Activated naive CD8-positive, alpha-beta T cell (primary cell): Measurements from ENCODE around the gene REEP3.
"Not testable (repeated sequence)": the region's sequence is repeated elsewhere in the genome, so short reads cannot be mapped to it uniquely, and the experiment has no call there.

Experiments
- H3K27ac Mint-ChIP-seq: one replicate; pipeline ENCODE4 v1.8.0; 2021; ENCODE audit warnings: mixed read lengths
- H3K27me3 Mint-ChIP-seq: one replicate; pipeline ENCODE4 v1.8.0; 2021; ENCODE audit warnings: mixed read lengths
- H3K36me3 Mint-ChIP-seq: one replicate; pipeline ENCODE4 v1.8.0; 2021; ENCODE audit warnings: mixed read lengths
- H3K4me1 Mint-ChIP-seq: one replicate; pipeline ENCODE4 v1.8.0; 2021; ENCODE audit warnings: low read depth, mixed read lengths
- H3K4me3 Mint-ChIP-seq: one replicate; pipeline ENCODE4 v1.8.0; 2021; ENCODE audit warnings: mild to moderate bottlenecking, mixed read lengths
- H3K9me3 Mint-ChIP-seq: one replicate; pipeline ENCODE4 v1.8.0; 2021; ENCODE audit warnings: low read depth, mixed read lengths

The REEP3 gene

DNA sequence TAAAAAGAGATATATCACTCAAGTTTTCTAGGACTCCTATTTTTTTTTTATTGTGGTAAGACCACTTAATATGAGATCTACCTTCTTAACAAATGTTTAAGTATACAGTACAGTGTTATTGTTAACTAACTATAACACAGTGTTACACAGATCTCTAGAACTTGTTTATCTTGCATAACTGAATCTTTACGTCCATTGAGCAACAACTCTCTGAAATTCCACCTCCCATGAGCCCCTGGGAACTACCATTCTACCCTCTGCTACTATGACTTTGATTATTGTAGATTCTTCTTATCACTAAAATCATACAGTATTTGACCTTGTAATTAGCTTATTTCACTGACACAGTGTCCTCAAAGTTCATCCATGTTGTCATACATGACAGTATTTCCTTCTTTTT, 22.5 kb upstream of the REEP3 start:
- Mint-ChIP-seq H3K27me3 (no peaks in the 10 kb centered on the region), H3K4me3 (no peak overlapping the region), H3K9me3 (no peaks in the 10 kb centered on the region), H3K27ac (no peak overlapping the region), H3K4me1 (peaks cover 28% of the 10 kb centered on the region), H3K36me3 (peaks cover 9% of the 10 kb centered on the region)

GRCh38 chr10:63500551-63500950, 20.6 kb upstream of the REEP3 start:
- not testable (repeated sequence) for H3K4me3 Mint-ChIP-seq, H3K27me3 Mint-ChIP-seq, H3K36me3 Mint-ChIP-seq, H3K9me3 Mint-ChIP-seq, H3K27ac Mint-ChIP-seq
- H3K4me1 Mint-ChIP-seq = peaks cover 32% of the 10 kb centered on the region

DNA sequence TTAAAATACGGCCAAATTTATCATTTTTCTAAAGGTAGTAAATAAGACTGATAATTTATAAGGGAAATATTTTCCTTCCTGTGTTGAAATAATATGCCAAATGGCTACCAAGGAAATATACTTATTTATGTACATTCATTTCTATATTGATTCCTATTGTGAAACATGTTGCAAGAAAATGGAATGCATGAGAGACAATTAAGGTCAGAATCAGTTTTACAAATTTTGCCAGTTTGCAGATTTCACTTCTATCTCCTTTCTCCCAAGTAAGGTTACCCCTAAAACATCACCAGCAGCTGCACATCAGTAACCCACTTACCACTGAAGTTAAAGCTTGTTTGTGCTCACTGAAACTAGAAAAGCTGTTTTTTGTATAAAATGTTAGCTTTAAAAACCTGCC, 19.2 kb upstream of the REEP3 start:
- Mint-ChIP-seq H3K27me3 (no peaks in the 10 kb centered on the region), H3K4me1 (peaks cover 34% of the 10 kb centered on the region), H3K27ac (no peak overlapping the region), H3K4me3 (no peak overlapping the region), H3K36me3 (peaks cover 2% of the 10 kb centered on the region), H3K9me3 (no peaks in the 10 kb centered on the region)

- Mint-ChIP-seq H3K4me1 (peaks cover 30% of the 10 kb centered on the region), H3K4me3 (no peak overlapping the region), H3K27ac (no peak overlapping the region), H3K9me3 (no peaks in the 10 kb centered on the region), H3K36me3 (peaks cover 2% of the 10 kb centered on the region), H3K27me3 (no peaks in the 10 kb centered on the region)
These were observed 18.4 kb upstream of the REEP3 start for GRCh38 chr10:63502832-63503231.

DNA sequence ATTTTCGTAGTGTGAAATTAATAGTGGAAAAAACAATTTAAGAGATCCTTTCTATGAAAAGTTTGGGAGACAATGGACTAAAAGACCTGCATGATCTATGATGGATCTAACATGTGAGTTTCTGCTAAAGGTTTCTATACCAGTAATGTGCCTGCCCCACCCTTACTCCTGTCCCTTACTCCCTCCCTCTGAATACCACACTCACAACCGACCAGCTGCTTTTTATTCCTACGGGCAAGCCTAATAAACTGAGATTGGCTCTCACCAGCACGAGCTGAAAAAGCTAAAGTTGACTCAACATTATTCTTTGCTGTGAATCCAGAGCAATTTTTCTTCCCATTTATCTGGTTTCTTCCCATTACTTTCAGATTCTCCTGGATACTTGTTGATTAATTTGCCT, 17.8 kb upstream of the REEP3 start:
- Mint-ChIP-seq H3K4me1 (peaks cover 31% of the 10 kb centered on the region), H3K4me3 (no peak overlapping the region), H3K27ac (no peak overlapping the region), H3K27me3 (no peaks in the 10 kb centered on the region), H3K36me3 (peaks cover 5% of the 10 kb centered on the region), H3K9me3 (no peaks in the 10 kb centered on the region)

GRCh38 chr10:63504145-63504881, 16.9 kb upstream of the REEP3 start:
- H3K36me3 Mint-ChIP-seq = peaks cover 5% of the 10 kb centered on the region
- H3K4me1 Mint-ChIP-seq = peaks cover 32% of the 10 kb centered on the region
- H3K27ac Mint-ChIP-seq = no peak overlapping the region

GRCh38 chr10:63505562-63505961, 15.6 kb upstream of the REEP3 start:
- H3K9me3 Mint-ChIP-seq = no peaks in the 10 kb centered on the region

More at GRCh38 chr10:63504145-63504881, 16.9 kb upstream of the REEP3 start:
- no peak overlapping the region for H3K4me3 Mint-ChIP-seq
- no peaks in the 10 kb centered on the region for H3K27me3 Mint-ChIP-seq
- H3K9me3 Mint-ChIP-seq = no peaks in the 10 kb centered on the region

GRCh38 chr10:63506554-63506953, 14.6 kb upstream of the REEP3 start:
- Mint-ChIP-seq H3K27ac (no peak overlapping the region), H3K4me1 (peaks cover 39% of the 10 kb centered on the region), H3K27me3 (no peaks in the 10 kb centered on the region), H3K36me3 (peaks cover 8% of the 10 kb centered on the region), H3K9me3 (no peaks in the 10 kb centered on the region), H3K4me3 (no peak overlapping the region)

More at GRCh38 chr10:63505562-63505961, 15.6 kb upstream of the REEP3 start:
- Mint-ChIP-seq H3K27ac (no peak overlapping the region), H3K27me3 (no peaks in the 10 kb centered on the region), H3K36me3 (peaks cover 8% of the 10 kb centered on the region), H3K4me1 (peaks cover 37% of the 10 kb centered on the region), H3K4me3 (no peak overlapping the region)

- H3K9me3 Mint-ChIP-seq = peaks cover 5% of the 10 kb centered on the region
- H3K4me3 Mint-ChIP-seq = peak overlapping the region; percentile 57
- H3K27me3 Mint-ChIP-seq = no peaks in the 10 kb centered on the region
- peaks cover 20% of the 10 kb centered on the region for H3K36me3 Mint-ChIP-seq
- peak overlapping the region; percentile 41 for H3K27ac Mint-ChIP-seq
- peaks cover 76% of the 10 kb centered on the region for H3K4me1 Mint-ChIP-seq
These were observed 6.0 kb upstream of the REEP3 start for GRCh38 chr10:63515002-63515763.

DNA sequence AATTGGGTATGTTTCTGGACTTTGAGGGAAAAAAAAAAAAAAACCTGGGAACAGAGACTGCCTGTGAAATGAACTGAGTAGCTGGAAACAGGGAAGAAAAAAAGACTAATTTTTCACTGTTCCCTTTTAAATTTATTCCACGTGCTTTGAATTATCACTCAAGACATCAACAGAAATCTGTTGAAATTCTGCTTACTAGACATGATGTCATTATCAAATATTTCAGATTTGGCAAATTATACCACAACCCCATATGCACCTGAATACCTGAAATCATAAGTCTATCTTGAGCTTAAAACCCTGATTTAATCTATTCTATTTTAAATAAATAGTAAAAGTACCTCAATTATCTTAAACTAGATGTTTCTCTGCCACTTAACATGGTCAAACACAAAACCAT, 5.0 kb upstream of the REEP3 start:
- Mint-ChIP-seq H3K4me3 (no peak overlapping the region), H3K36me3 (peaks cover 17% of the 10 kb centered on the region), H3K27me3 (no peaks in the 10 kb centered on the region), H3K4me1 (peaks cover 75% of the 10 kb centered on the region), H3K9me3 (peaks cover 5% of the 10 kb centered on the region), H3K27ac (no peak overlapping the region)

- H3K27me3 Mint-ChIP-seq = no peaks in the 10 kb centered on the region
- no peak overlapping the region for H3K27ac Mint-ChIP-seq
- peak overlapping the region; percentile 87 for H3K4me3 Mint-ChIP-seq
- peaks cover 9% of the 10 kb centered on the region for H3K36me3 Mint-ChIP-seq
- H3K4me1 Mint-ChIP-seq = peaks cover 81% of the 10 kb centered on the region
- peaks cover 5% of the 10 kb centered on the region for H3K9me3 Mint-ChIP-seq
These were observed 2.4 kb upstream of the REEP3 start for GRCh38 chr10:63518690-63519288.

- peaks cover 68% of the 10 kb centered on the region for H3K4me1 Mint-ChIP-seq
- H3K36me3 Mint-ChIP-seq = peaks cover 9% of the 10 kb centered on the region
- peak overlapping the region; percentile 89 for H3K4me3 Mint-ChIP-seq
- H3K27ac Mint-ChIP-seq = peak overlapping the region; percentile 86
- H3K9me3 Mint-ChIP-seq = no peaks in the 10 kb centered on the region
- no peaks in the 10 kb centered on the region for H3K27me3 Mint-ChIP-seq
These were observed 445 bp downstream of the REEP3 start for GRCh38 chr10:63521416-63522276.

- Mint-ChIP-seq H3K4me1 (peaks cover 67% of the 10 kb centered on the region), H3K27ac (peak overlapping the region; percentile 86), H3K36me3 (peaks cover 9% of the 10 kb centered on the region), H3K9me3 (no peaks in the 10 kb centered on the region), H3K4me3 (peak overlapping the region; percentile 89), H3K27me3 (no peaks in the 10 kb centered on the region)
These were observed 1.1 kb downstream of the REEP3 start for GRCh38 chr10:63522277-63522687.

- Mint-ChIP-seq H3K27ac (peak overlapping the region; percentile 86), H3K4me1 (peaks cover 66% of the 10 kb centered on the region), H3K36me3 (peaks cover 11% of the 10 kb centered on the region), H3K9me3 (no peaks in the 10 kb centered on the region), H3K4me3 (peak overlapping the region; percentile 89), H3K27me3 (no peaks in the 10 kb centered on the region)
These were observed 1.8 kb downstream of the REEP3 start for GRCh38 chr10:63522995-63523394.
